Activated CD4-positive, CD25-positive, alpha-beta regulatory T cell treated with anti-CD3 and anti-CD28 coated beads, Interleukin-2, amount 50 U/mL, for 72 hours (primary cell): ENCODE data around the gene OR7G3.

Experiments used
- DNase-seq: peaks from one replicate; pipeline ENCODE4 v3.0.0; 2021

Gene OR7G3

DNA sequence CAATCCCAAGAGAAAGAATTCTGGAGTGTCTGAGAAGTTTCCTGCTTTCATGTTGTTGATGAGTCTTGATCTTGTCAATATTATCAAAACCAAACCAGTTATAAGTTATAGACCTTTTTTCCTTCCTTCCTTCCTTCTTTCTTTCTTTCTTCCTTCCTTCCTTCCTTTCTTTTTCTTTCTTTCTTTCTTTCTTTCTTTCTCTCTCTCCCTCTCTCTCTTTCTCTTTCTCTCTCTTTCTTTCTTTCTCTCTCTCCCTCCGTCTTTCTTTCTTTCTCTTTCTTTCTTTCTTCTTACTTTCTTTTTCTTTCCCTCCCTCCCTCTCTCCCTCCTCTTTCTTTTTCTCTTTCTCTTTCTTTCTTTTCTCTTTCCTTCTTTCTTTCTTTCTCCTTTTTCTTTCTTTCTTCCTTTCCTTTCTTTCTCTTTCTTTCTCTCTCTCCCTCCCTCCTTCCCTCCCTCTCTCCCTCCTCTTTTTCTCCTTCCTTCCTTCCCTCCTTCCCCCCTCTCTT is at the start of gene OR7G3:
Gene OR7G3 (minus strand): TSS at position 51 of the 506 bp plus-strand sequence. CDS start 0 bp downstream, at position 51.
- no peak for DNase-seq

DNA sequence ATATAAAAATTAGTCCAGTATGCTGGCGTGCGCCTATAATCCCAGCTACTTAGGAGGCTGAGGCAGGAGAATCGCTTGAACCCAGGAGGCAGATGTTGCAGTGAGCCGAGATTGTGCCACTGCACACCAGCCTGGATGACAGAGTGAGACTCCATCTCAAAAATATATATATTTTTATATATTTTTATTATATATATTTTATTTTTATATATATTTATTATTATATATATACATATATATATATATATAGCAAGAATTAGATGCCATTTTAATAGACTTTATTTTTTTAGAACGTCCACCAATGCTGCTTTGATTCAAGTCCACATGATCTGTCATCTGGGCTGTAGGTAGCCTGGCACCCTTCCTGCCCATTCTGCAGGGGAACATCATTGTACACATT is 48.6 kb upstream of the OR7G3 start:
- DNase-seq = no peak

DNA sequence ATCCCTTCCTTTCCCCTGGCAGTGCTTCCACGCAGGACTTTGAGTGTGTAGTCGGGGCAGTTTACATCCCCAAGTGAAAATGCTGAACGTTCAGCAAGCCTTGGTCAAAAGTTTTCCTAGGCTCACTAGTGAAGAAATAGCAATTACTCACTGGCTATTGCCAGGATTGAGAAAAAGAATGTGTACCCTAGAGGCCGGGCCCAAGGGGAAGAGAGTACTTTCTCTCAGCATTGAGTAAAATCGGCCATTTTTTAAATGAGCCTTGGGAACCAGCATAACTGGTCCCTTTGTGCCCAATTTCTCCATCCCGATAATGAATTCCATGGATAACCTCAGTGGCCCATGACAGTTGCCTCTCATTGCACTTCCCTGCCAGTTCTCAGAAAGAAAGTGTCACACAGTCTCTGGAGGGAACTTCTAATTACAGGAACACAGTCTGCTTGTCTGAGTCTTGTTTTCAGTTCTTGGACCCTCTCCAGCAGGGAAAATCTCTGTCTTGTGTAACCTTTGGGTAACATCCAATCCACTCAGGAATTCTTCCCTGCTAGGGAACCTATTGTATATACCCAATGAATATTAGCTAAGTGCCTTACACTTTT is 44.7 kb upstream of the OR7G3 start:
- no peak for DNase-seq

DNA sequence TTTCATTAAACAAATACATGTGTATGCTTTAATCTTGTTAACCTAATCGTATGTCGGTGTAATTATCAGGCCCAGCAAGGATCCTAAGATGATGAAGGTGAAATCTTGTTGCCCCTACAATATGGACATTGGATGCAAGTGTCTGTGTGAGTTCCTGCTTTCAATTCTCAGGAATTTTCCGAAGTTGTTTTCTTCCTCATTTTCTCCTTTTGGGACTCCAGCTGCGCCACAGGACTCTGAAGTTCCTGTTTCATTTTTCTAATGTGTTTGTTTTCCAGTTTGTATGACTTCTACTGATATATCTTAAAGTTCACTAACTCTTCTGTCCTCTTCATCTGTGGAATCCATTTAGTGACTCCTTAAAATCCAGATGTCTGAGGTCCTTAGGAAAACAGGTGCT is 40.1 kb upstream of the OR7G3 start:
- no peak for DNase-seq

DNA sequence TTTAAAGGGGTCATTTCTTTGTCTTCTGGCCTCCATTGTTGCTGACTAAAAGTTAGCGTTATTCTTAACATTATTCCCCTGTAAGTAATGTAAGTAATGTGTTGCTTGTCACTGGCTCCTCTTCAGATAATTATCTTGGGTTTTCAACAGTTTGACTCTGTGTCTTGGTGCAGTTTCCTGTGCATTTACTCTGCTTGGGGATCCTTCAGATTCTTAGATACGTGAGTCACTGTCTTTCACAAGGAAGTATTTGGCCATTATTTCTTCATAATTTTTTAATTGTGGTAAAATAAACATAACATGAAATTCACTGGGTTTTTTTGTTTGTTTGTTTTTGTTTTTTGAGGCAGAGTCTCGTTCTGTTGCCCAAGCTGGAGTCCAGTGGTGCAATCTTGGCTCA is 38.5 kb upstream of the OR7G3 start:
- no peak for DNase-seq

DNA sequence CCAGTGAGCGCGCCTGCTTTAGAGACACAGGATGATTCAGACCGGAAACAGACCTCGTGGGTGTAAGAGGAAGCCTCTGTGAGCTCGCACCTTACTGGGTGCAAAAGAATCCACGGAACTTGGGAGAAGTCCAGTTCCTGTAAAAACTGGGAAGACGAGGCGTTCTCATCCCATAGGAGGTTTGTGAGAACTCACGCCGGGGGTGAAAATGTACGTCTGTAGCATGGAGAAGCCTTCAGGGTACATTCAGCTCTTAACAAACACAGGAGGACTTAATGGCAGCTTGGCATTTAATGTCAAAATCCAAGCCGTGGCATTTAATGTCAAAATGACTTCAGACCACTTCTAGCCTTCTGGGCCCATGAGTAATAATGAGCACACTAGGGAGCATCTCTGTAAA is 34.7 kb upstream of the OR7G3 start:
- DNase-seq = no peak

DNA sequence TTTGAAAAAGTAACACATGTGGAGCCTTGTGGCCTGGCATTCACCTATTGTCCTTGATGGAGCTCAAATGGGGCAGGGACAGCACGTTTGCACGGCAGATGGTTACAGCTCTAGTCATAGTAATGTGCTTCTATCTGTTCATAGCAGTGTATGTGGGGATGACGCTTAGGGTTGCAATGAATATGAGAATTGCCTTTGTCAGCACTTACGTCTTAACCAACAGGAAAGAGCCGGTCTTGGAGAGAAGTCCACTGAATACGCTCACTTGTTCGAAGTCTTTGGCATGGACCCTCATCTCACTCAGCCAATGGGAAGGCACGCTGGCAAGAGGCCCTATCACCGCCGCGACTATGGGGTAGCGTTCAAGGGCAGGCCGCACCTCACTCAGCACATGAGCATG is 33.1 kb upstream of the OR7G3 start:
- DNase-seq = no peak

DNA sequence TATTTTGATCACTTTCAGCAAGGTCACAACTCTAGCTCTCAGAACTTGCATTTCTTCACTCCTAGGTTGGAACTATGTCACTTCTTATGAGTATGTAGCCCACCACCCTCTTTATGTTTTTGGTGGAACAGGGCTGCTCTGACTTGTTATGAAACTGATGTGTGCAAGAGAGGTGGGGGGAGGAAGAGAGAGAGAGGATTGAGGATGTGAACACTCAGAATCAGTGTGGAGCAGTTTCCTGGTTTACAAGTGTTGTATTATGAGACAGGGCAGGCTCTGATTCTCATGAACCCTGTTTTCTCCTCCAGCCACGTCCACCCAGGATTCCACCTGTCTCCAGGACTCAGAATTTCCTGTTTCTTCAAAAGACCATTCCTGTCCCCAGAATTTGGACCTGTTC is 29.6 kb upstream of the OR7G3 start:
- no peak for DNase-seq

DNA sequence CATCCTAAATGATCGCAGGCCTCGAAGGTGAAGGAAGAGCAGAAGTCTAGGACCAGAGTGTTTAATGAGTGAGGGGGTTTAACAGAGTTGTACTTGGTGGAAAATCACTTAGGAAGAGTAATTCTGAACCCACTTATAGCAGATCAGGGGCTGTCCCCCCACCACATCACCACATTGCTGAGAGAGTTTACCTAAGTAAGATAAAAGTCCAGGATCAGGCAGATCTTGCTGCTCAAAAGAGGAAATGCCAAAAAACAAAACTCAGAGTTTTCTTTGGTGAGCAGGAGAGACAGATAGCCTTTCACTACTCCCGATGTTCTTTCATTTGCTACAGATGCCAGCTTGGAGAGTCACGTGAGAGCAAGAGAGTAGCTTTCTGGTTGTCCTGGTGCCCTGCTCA is 28.8 kb upstream of the OR7G3 start:
- no peak for DNase-seq

DNA sequence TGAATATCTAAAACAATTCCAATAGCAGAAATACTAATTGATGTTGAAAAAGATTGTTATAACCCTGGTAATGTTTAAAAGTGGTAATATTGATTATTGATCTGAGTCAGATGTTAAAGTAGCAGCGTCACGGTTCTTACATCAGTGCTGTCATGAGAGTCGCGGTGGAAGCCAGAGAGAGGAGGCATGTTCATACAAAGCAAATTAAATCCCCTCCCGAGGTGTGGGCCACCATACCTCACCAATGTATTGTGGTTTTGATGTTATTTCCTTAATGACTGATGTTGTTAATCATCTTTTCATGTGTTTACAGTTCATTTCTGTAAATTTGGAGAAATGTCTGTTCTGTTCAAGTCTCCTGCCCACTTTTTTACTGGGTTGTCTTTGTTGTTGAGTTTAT is 24.6 kb upstream of the OR7G3 start:
- DNase-seq = no peak

DNA sequence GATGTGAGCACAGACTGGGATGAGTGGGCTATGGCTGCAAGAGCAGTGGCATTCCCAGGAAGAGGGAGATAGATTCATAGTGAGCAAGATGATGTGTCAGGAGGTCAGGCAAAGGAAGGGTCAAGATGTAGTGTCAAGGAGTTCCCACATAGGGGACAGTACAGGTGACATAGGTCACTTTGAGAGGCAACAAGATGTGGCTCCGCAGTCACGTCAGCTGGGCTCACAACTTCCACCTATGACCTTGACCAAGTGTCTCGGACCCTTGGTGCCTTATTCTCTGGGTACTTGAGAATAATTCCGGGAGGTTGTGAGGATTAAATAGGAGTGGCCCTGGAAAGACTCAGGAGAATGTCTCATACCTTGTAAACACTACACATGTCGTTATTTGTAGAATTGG is 23.9 kb upstream of the OR7G3 start:
- no peak for DNase-seq

DNA sequence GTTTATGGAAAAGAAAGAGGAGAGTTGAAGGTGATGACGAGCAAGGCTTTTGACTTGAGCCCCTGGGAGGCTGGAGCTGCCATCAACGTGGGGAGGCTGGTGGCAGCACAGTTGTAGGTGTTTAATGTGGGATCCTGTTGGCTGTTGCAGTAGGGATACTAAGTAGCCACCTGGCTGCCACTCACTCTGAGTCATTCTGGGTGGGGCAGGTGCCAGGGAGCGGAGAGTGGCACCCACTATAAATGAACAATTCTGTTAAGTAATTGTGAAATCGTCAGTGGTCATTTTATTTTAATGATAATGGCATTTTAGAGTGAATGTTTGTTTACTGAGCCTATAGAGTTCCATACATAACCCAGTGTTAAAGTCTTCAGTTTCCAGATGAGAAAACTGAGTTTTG is 23.2 kb upstream of the OR7G3 start:
- no peak for DNase-seq

DNA sequence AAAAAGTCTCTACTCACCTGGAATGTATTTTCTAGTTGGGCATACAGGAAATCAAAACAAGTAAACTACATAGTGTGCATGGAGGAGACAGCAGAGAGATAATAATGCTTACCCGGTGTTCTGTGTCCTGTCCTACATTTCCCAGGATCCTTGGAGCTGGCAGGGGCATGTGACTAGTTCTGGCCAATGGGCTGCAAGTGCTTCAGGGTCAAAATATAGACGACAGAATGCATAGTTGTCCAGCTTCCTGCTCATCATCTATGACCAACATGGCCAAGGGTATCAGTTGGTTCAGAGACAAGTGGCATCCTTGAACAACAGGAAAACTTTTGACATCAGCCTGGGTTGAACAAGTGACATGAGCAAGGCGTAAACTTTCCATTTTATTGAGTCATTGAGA is 21.9 kb upstream of the OR7G3 start:
- no peak for DNase-seq

DNA sequence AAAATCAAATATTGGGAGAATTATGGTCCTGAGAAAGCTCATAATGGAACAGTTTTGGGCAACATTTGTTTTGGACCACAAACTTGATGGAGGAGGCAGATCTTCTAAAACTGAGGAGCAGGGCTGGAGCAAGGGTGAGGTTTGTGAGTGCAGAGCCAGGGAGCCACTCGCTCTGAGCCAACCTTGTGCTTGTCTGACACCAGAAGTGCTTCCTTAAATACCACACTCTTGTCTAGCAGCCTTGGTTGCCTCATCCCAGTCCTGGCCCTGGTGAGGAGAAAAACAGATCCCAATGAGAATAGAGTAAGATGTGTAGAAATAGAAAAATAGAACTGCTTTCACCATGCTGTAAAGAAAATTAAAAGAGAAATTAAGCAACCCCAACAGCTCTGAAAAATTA is 20.1 kb upstream of the OR7G3 start:
- no peak for DNase-seq

DNA sequence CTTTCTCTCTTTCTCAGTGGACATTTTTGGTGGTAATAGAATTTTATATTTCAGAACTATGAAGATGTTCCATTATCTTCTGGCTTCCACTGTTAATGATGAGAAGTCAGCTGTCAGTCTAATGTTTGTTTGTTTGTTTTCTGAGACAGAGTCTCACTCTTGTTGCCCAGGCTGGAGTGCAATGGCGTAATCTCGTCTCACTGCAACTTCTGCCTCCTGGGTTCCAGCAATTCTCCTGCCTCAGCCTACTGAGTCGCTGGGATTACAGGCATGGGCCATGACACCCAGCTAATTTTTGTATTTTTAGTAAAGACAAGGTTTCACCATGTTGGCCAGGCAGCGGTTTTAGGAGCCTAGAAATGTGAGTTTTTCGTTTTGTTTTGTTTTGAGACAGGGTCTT is 18.2 kb upstream of the OR7G3 start:
- no peak for DNase-seq

DNA sequence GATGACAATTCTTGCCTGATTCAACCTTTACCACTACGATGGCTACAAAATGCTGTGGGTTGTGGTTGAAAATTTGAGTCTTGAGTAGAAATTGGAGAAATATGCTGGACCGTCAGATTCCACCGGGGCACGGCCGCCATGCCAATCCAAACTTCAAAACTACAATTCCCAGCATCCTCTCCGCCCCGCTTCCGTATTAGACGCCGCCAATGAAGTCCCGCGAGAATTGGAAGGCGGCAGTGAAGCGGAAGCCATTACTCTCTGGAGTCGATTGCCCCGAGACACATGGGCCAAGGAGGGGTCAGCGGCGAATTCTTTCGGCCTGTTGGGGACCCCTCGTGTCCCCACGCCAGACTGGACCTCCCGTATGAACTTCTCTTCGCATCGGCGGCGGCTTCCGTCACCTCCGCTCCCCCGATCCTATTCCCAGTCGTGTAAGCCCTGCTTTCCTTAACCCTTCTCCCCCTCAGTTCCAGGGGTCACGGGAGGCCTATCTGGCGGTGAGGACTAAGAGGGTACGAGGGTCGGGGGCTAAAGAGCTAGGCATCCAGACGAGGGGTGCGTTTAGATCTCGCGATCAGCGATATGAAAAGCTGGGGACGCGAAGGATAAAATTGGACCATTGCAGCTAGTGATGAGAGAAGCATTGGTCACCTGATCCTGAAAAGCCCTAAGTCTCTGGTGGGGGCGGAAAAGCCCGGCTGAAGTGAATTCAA is 13.6 kb upstream of the OR7G3 start, which contains the start of gene ZNF317:
Gene ZNF317 (plus strand): TSS at position 239 of the 716 bp plus-strand sequence. CDS start 15,620 bp downstream, outside the sequence.
- peak; percentile 85 for DNase-seq

DNA sequence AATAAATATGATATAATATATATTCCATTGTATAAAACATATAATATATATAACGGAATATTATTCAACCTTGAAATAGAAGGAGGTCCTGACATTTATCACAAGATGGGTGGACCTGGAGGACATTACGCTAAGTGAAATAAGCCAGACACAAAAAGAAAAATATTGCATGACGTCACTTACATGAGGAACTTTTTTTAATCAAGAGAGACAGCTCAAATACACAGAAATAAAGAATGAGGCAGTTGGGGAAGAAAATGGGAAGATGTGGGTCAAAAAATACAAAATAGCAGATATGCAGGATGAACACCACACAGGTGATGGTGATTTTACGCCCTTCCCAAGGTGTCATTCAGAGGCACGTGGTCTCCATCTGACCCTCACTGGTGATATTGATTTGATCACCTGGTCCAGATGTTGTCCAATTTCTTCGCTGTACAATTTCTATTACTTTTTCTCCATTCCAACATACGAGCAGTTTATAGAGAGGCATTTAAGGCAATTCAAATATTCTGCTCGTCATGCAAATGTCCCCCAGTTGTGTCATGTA is 12.9 kb upstream of the OR7G3 start:
- no peak for DNase-seq

DNA sequence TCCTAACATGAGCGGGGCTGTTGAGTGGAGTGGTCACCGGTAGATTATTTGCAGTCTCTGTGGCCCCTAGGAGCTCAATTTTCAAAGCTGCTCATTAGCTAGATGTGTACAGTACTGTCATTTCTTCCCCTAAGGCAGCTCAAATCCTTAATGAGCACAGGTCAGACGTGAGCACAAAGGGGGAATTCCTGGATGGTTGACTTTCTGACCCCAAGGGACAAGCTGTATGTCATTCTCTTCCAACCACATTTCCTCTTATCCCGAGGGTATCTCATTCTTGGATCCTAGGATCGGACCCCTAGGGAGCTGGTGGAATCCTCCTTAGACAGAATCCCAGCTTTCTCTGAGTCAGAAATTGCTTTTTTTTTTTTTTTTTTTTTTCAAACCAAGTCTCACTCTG is 5.7 kb upstream of the OR7G3 start:
- no peak for DNase-seq

DNA sequence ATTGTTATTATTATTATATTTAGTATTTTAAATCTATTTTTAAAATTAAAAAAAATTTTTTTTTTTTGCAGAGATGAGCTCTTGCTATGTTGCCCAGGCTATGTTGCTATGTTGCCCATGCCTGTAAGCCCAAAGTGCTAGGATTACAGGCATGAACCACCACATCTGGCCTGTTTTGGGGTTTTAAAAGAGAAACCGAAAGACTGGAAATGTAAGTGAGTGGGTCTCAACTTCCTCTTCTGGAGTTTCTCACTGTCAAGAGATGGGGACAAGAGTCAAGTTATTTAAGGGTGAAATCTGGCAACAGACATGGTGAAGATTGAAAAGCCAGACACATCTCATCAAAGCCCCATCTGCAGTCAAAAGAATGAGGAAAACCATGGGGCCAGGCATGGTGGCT is 4.2 kb upstream of the OR7G3 start:
- DNase-seq = no peak

DNA sequence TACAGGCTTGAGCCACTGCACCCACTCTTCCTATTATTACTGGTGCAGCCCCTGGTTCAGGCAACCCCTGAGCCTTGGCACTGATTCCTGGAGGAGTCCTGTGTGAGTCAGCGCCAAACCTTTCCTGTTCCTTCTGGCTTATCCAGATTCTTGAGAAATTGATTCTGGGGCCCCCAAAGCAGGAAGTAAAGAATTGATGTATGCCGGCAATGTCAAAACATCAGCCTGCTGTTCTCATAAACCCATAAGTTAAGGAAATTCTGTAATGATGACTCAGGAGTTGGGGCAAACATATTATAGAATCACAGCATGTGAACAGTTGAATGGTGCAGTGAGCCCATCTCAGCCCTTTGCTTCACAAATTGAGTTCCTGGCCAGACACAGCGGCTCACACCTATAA is 1.4 kb upstream of the OR7G3 start:
- DNase-seq = no peak

DNA sequence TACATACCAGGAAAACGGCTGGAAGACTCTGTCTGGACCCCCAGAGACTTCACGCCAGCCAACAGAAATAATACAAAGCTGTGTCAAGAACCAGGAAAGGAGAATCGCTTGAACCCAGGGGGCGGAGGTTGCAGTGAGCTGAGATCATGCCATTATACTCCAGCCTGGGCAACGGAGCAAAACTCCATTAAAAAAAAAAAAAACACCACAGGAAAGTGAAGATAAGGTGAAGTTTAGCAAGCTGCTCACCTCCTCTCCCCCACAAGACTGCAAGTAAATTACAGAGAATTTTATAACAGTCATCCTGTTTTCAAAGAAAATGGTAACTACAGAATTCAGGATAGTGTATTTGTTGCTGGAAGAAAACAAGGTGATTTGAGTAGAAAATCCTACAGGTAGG is 10.2 kb downstream of the OR7G3 start:
- DNase-seq = no peak

DNA sequence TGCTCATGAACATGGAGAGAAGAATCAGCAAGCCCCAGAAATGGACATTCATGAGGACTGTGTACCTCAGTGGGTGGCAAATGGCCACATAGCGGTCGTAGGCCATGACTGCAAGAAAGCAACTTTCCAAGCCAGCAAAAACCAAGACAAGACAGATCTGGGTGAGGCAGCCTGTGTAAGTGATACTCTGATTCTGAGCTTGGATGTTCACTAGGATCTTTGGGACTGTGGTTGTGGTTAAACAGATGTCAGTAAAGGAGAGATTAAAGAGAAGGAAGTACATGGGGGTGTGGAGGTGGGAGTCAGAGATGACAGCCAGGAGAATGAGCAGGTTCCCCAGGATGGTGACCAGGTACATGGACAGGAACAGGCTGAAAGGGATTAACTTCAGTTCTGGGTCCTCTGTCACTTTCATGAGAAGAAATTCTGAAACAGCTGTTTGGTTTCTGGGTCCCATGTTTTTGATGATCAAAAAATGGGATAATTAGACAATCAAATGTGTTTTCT is 11.4 kb downstream of the OR7G3 start, which contains the start of gene OR7G1:
Gene OR7G1 (minus strand): TSS at position 457 of the 507 bp plus-strand sequence. CDS start 0 bp downstream, at position 457.
- no peak for DNase-seq

DNA sequence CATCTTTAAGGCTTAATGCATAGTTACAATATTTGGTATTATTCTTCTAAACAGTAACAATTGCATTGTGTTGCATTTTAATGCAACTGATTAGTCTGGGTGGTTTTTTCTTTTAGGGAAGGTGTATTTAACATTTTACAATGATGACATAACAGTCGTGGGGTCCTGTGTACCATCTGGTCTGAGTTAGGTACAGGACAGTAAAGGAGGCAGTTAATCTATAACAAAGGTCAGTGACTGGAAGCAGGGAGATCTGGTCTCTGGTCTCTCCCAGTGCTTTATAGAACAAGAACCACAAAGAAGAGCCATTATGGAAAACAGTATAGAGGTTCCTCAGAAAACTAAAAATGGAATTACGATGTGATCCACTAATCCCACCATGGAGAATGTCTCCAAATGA is 16.8 kb downstream of the OR7G3 start:
- no peak for DNase-seq

DNA sequence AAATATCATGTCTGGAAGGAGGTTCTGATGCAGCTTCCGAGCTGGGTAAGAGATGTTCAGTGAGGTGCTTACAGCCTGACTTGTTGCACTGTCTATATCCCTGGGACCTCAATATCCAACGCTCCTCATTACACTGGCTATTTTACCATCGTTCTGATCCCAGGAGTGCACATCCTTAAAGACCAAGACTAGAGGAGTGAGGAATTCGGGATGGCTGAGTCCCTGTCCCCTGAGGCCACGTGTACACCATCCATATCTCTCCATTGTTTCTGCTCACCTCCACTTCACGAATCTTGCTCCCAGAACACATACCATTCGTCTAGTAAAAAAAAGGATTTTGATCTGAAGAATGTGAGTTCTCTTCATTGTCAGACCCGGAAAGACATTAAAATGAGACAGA is 19.4 kb downstream of the OR7G3 start, which contains the start of gene OR7G2:
Gene OR7G2 (minus strand): TSS at position 101 of the 400 bp plus-strand sequence. CDS start 4,232 bp downstream, outside the sequence.
- no peak for DNase-seq
